Measurements from ENCODE around the gene ATP6V1C2.

ATP6V1C2 gene

GRCh38 chr2:10721396-10722251, at the start of gene ATP6V1C2:
Gene ATP6V1C2, plus strand, starts transcription at chr2:10721630. Its CDS starts 1,220 bp downstream, at chr2:10722850.
- in situ Hi-C loops (cut with HindIII; ENCODE audit: low sequenced_read_pairs): no loop called here

GRCh38 chr2:10675131-10675530, 46.3 kb upstream of the ATP6V1C2 start:
- in situ Hi-C loops (cut with HindIII; ENCODE audit: low sequenced_read_pairs): no loop called here

GRCh38 chr2:10678225-10678624, 43.2 kb upstream of the ATP6V1C2 start:
- in situ Hi-C loops (cut with HindIII; ENCODE audit: low sequenced_read_pairs): no loop called here

- in situ Hi-C loops (cut with HindIII; ENCODE audit: low sequenced_read_pairs): no loop called here
Measured at GRCh38 chr2:10680214-10680613, 41.2 kb upstream of the ATP6V1C2 start.

- in situ Hi-C loops (cut with HindIII; ENCODE audit: low sequenced_read_pairs): no loop called here
Measured at GRCh38 chr2:10680957-10681356, 40.5 kb upstream of the ATP6V1C2 start.

GRCh38 chr2:10686176-10686730, 35.2 kb upstream of the ATP6V1C2 start:
- in situ Hi-C loops (cut with HindIII; ENCODE audit: low sequenced_read_pairs): no loop called here

GRCh38 chr2:10688921-10689807, 32.3 kb upstream of the ATP6V1C2 start:
- in situ Hi-C loops (cut with HindIII; ENCODE audit: low sequenced_read_pairs): no loop called here

GRCh38 chr2:10691521-10691920, 29.9 kb upstream of the ATP6V1C2 start:
- in situ Hi-C loops (cut with HindIII; ENCODE audit: low sequenced_read_pairs): no loop called here

GRCh38 chr2:10700078-10700803, 21.2 kb upstream of the ATP6V1C2 start:
- in situ Hi-C loops (cut with HindIII; ENCODE audit: low sequenced_read_pairs): loop anchor here (10.0 kb wide), 1 partner anchor 225 kb away; no protein-coding TSS in a partner anchor

GRCh38 chr2:10704034-10704594, 17.3 kb upstream of the ATP6V1C2 start:
- in situ Hi-C loops (cut with HindIII; ENCODE audit: low sequenced_read_pairs): loop anchor here (10.0 kb wide), 1 partner anchor 221 kb away; no protein-coding TSS in a partner anchor

- in situ Hi-C loops (cut with HindIII; ENCODE audit: low sequenced_read_pairs): loop anchor here (10.0 kb wide), 1 partner anchor 219 kb away; no protein-coding TSS in a partner anchor
Measured at GRCh38 chr2:10706033-10706432, 15.4 kb upstream of the ATP6V1C2 start.

GRCh38 chr2:10707831-10708230, 13.6 kb upstream of the ATP6V1C2 start:
- in situ Hi-C loops (cut with HindIII; ENCODE audit: low sequenced_read_pairs): loop anchor here (10.0 kb wide), 1 partner anchor 217 kb away; no protein-coding TSS in a partner anchor

GRCh38 chr2:10709290-10709939, 12.0 kb upstream of the ATP6V1C2 start:
- in situ Hi-C loops (cut with HindIII; ENCODE audit: low sequenced_read_pairs): loop anchor here (10.0 kb wide), 1 partner anchor 215 kb away; no protein-coding TSS in a partner anchor

GRCh38 chr2:10712185-10712809, 9.1 kb upstream of the ATP6V1C2 start:
- in situ Hi-C loops (cut with HindIII; ENCODE audit: low sequenced_read_pairs): no loop called here

- in situ Hi-C loops (cut with HindIII; ENCODE audit: low sequenced_read_pairs): no loop called here
Measured at GRCh38 chr2:10716581-10716980, 4.8 kb upstream of the ATP6V1C2 start.

GRCh38 chr2:10717628-10718027, 3.8 kb upstream of the ATP6V1C2 start:
- in situ Hi-C loops (cut with HindIII; ENCODE audit: low sequenced_read_pairs): no loop called here

GRCh38 chr2:10720306-10720705, 1.1 kb upstream of the ATP6V1C2 start:
- in situ Hi-C loops (cut with HindIII; ENCODE audit: low sequenced_read_pairs): no loop called here

- in situ Hi-C loops (cut with HindIII; ENCODE audit: low sequenced_read_pairs): no loop called here
Measured at GRCh38 chr2:10720947-10721395, 459 bp upstream of the ATP6V1C2 start.

- in situ Hi-C loops (cut with HindIII; ENCODE audit: low sequenced_read_pairs): no loop called here
Measured at GRCh38 chr2:10722252-10722825, 909 bp downstream of the ATP6V1C2 start.
